OCI-LY7 (cell line): ENCODE results near the gene GSS. TPM values are rescaled to one million over a fixed set of nuclear protein-coding genes. Genes with fewer than 3 reads are reported as not detected.
"Not testable (repeated sequence)": the region's sequence is repeated elsewhere in the genome, so short reads cannot be mapped to it uniquely, and the experiment has no call there.

Source experiments
- BruUV-seq: library from RNA; stranded (reverse); fragments of 400-500 nt; replicated peaks from 2 replicates; lab custom pipeline; 2021; lab: Mats Ljungman, UMichigan
- CTCF ChIA-PET: fragments of 300-600 bp; sonication (Branson Sonifier 250); formaldehyde crosslinking; loops from one replicate; lab custom pipeline; 2022; ENCODE audit warnings: antibody characterized with exemption; ENCODE audit not compliant: unreplicated experiment; lab: Charles Lee
- POLR2A ChIA-PET: fragments of 300-600 bp; sonication (Branson Sonifier 250); formaldehyde crosslinking; loops from one replicate; lab custom pipeline; 2022; ENCODE audit warnings: antibody characterized with exemption; lab: Charles Lee
- DNase-seq: peaks from one replicate; pipeline ENCODE4 v3.0.0-alpha.2; 2015; ENCODE audit warnings: low spot score
- H2AFZ ChIP-seq: fragments of 200-600 bp; sonication (generic), shearing (Covaris generic); 2 replicates; pipeline ENCODE4 v1.6.1; 2014; ENCODE audit warnings: mild to moderate bottlenecking, antibody characterized with exemption, low read length, moderate library complexity
- H3K27ac ChIP-seq: fragments of 200-600 bp; sonication (generic); 2 replicates; pipeline ENCODE4 v1.5.1; 2014; ENCODE audit warnings: mixed run types, low read depth, mild to moderate bottlenecking, moderate library complexity, low read length, inconsistent platforms; ENCODE audit not compliant: poor library complexity, severe bottlenecking
- H3K36me3 ChIP-seq: fragments of 200-600 bp; sonication (generic); 2 replicates; pipeline ENCODE4 v1.6.1; 2014; ENCODE audit warnings: mild to moderate bottlenecking, antibody characterized with exemption, low read length, moderate library complexity, mixed read lengths; ENCODE audit not compliant: insufficient read depth
- H3K4me1 ChIP-seq: fragments of 200-600 bp; sonication (generic); 2 replicates; pipeline ENCODE4 v1.5.1; 2014; ENCODE audit warnings: mild to moderate bottlenecking, low read length; ENCODE audit not compliant: insufficient read depth, poor library complexity, severe bottlenecking
- H3K4me2 ChIP-seq: fragments of 200-600 bp; sonication (generic); 2 replicates; pipeline ENCODE4 v1.6.1; 2014; ENCODE audit warnings: mild to moderate bottlenecking, low read length
- H3K4me3 ChIP-seq: fragments of 200-600 bp; sonication (generic); 2 replicates; pipeline ENCODE4 v1.5.1; 2014; ENCODE audit warnings: mild to moderate bottlenecking, low read depth, low read length; ENCODE audit not compliant: poor library complexity, severe bottlenecking
- H3K79me2 ChIP-seq: fragments of 200-600 bp; sonication (generic); 2 replicates; pipeline ENCODE4 v1.6.1; 2016; ENCODE audit warnings: low read depth, mild to moderate bottlenecking, low read length, moderate library complexity, mixed read lengths; ENCODE audit not compliant: insufficient read depth
- H3K9me2 ChIP-seq: fragments of 200-600 bp; sonication (generic); 2 replicates; pipeline ENCODE4 v1.6.1; 2016; ENCODE audit warnings: mild to moderate bottlenecking, low read length, mixed read lengths; ENCODE audit not compliant: insufficient read depth
- H3K9me3 ChIP-seq: fragments of 200-600 bp; sonication (generic); 2 replicates; pipeline ENCODE4 v1.6.1; 2014; ENCODE audit warnings: mild to moderate bottlenecking, mixed run types, low read length, mixed read lengths
- H4K20me1 ChIP-seq: fragments of 200-600 bp; sonication (generic); 2 replicates; pipeline ENCODE4 v1.6.1; 2014; ENCODE audit warnings: mild to moderate bottlenecking, antibody characterized with exemption, low read length, moderate library complexity, mixed read lengths; ENCODE audit not compliant: insufficient read depth
- CTCF ChIP-seq: fragments of 200-600 bp; sonication (generic); conservative IDR thresholded peaks from 2 replicates; pipeline ENCODE4 v1.5.1; 2014; ENCODE audit warnings: mild to moderate bottlenecking, antibody characterized with exemption, low read length, moderate library complexity, mixed read lengths
- EZH2phosphoT487 ChIP-seq: fragments of 200-600 bp; sonication (generic); IDR thresholded peaks from 2 replicates; pipeline ENCODE4 v1.6.1; 2018; ENCODE audit warnings: low read depth, borderline replicate concordance, mild to moderate bottlenecking, mixed run types, antibody characterized with exemption, low read length, moderate library complexity, mixed read lengths
- intact Hi-C: fragments of 100-400 bp; cut with micrococcal nuclease; formaldehyde crosslinking; loops from one replicate; pipeline ENCODE4 v1.10.0; 2022; ENCODE audit not compliant: unreplicated experiment
- total RNA-seq, 2 experiments: library from RNA; depleted of rRNA in 1 of 2; stranded (reverse); fragments of >200 nt in 1 of 2; shearing (Covaris generic) in 1 of 2; gene quantifications; 2 replicates each; pipeline ENCODE4 v1.2.3, GENCODE V29; 2014 to 2022

The GSS gene
- total RNA-seq, 2 experiments from 2014 or later, result 78.7 to 91.4 TPM

GRCh38 chr20:34883809-34884208, 71.8 kb downstream of the GSS start:
- no peak overlapping the region for H2AFZ ChIP-seq
- TF ChIP-seq CTCF, result no peak
- no peak for TF ChIP-seq EZH2phosphoT487
- no peak overlapping the region for H3K4me2 ChIP-seq
- H3K36me3 ChIP-seq, result no peaks in the 10 kb centered on the region; the same call in 1 of the 2 replicates
- CTCF ChIA-PET, result interaction anchor here (0.7 kb wide), 1 partner anchor 68 kb away, joined by 4 read pairs; no protein-coding TSS in a partner anchor
- POLR2A ChIA-PET, result interaction anchor here (1.6 kb wide), 1 partner anchor 72 kb away, joined by 3 read pairs; the partner anchor contains the start of genes GSS and MYH7B
- H3K4me3 ChIP-seq, result no peak overlapping the region
- BruUV-seq, result no TSS peak
- no peaks in the 10 kb centered on the region for H3K9me2 ChIP-seq
- H3K9me3 ChIP-seq, result no peaks in the 10 kb centered on the region
- no peak for DNase-seq
- no peak overlapping the region for H3K27ac ChIP-seq
- no peaks in the 10 kb centered on the region for H3K79me2 ChIP-seq
- no peaks in the 10 kb centered on the region for H4K20me1 ChIP-seq
- intact Hi-C loops, result no loop called here
- H3K4me1 ChIP-seq, result peaks cover 28% of the 10 kb centered on the region

- no TSS peak for BruUV-seq
- H3K9me3 ChIP-seq, result no peaks in the 10 kb centered on the region
- H3K27ac ChIP-seq, result no peak overlapping the region
- H3K9me2 ChIP-seq, result no peaks in the 10 kb centered on the region
- POLR2A ChIA-PET, result interaction anchor here (0.5 to 0.9 kb wide), 3 partner anchors 20 to 24 kb away, joined by 3 to 4 read pairs (median 3); no protein-coding TSS in a partner anchor
- H3K79me2 ChIP-seq, result no peaks in the 10 kb centered on the region
- H3K36me3 ChIP-seq, result no peaks in the 10 kb centered on the region; the same call in 1 of the 2 replicates
- H3K4me2 ChIP-seq, result no peak overlapping the region
- H2AFZ ChIP-seq, result no peak overlapping the region
- CTCF ChIA-PET, result interaction anchor here (0.7 kb wide), 1 partner anchor 69 kb away, joined by 4 read pairs; no protein-coding TSS in a partner anchor
- intact Hi-C loops, result no loop called here
- TF ChIP-seq CTCF, result no peak
- no peak for TF ChIP-seq EZH2phosphoT487
- H3K4me1 ChIP-seq, result peaks cover 22% of the 10 kb centered on the region
- no peaks in the 10 kb centered on the region for H4K20me1 ChIP-seq
- no peak for DNase-seq
- no peak overlapping the region for H3K4me3 ChIP-seq
Measured at GRCh38 chr20:34883087-34883688, 72.4 kb downstream of the GSS start.

- Histone ChIP-seq H3K27ac (no peak overlapping the region), H3K36me3 (no peaks in the 10 kb centered on the region), H3K4me2 (no peak overlapping the region), H2AFZ (no peak overlapping the region), H3K9me2 (no peaks in the 10 kb centered on the region), H3K4me1 (peaks cover 19% of the 10 kb centered on the region), H3K4me3 (no peak overlapping the region), H3K79me2 (no peaks in the 10 kb centered on the region), H4K20me1 (no peaks in the 10 kb centered on the region), H3K9me3 (no peaks in the 10 kb centered on the region)
- BruUV-seq, result no TSS peak
- ChIA-PET POLR2A (no interaction called here), CTCF (no interaction called here)
- no peak for DNase-seq
- TF ChIP-seq EZH2phosphoT487 (no peak), CTCF (no peak)
- intact Hi-C loops, result no loop called here
Measured at GRCh38 chr20:34881689-34882088, 73.9 kb downstream of the GSS start.

- H3K27ac ChIP-seq, H2AFZ ChIP-seq, DNase-seq, H3K4me3 ChIP-seq, H3K4me2 ChIP-seq, BruUV-seq, H3K79me2 ChIP-seq, H3K9me2 ChIP-seq, H3K36me3 ChIP-seq, H4K20me1 ChIP-seq, CTCF ChIA-PET, H3K9me3 ChIP-seq, intact Hi-C loops: not testable (repeated sequence)
- POLR2A ChIA-PET, result interaction anchor here (0.7 to 1.1 kb wide), 4 partner anchors 14 to 658 kb away, joined by 5 to 10 read pairs (median 5); no protein-coding TSS in a partner anchor
- H3K4me1 ChIP-seq, result peaks cover 15% of the 10 kb centered on the region
Measured at GRCh38 chr20:34880971-34881370, 74.6 kb downstream of the GSS start.
